ENCODE data around the gene HECTD4.

HECTD4 gene

GRCh38 chr12:112317481-112317880, 64.8 kb downstream of the HECTD4 start:
- DNase-seq: no peak

GRCh38 chr12:112314981-112315380, 67.2 kb downstream of the HECTD4 start:
- no peak for DNase-seq

DNA sequence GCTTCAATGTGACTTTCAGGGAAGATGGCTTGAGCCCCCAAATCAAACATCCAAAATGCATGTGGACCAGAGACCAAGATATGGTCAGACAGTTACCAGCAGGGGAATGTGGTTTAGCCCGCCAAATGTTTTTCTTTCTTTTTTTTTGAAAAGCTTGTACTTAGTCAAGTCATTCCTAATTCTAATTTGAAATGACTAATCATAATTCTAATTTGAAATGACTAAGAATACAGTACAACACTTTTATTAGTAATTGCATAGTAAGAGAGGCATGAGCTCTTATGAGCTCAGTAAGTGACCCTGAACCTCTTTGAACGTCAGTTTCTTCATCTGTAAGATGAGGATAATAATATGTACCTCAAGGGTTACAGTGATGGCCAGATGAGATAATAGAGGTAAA, 72.4 kb downstream of the HECTD4 start:
- DNase-seq: no peak

GRCh38 chr12:112308652-112309051, 73.6 kb downstream of the HECTD4 start:
- DNase-seq: no peak

- no peak for DNase-seq
These were observed 74.1 kb downstream of the HECTD4 start for GRCh38 chr12:112308161-112308560.

- no peak for DNase-seq
These were observed 74.8 kb downstream of the HECTD4 start for GRCh38 chr12:112307317-112308011.

DNA sequence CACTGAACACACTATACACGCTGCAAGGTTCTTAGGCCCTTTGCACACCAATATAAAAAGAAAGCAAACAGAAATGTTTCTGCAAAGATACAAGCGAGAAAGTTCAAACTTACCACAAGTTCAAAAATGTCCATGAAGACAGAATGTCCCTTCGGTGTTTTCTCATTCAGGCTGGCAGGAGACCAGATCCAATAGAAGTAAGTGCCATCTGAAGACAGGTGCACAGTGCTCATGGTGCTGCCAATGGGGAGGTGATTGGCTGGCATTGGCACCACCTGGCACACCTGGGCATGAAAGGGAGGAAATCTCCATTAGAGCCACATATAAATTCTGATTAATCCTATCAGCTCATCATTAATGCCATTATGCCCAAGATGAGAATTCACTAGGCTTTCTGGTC, 76.3 kb downstream of the HECTD4 start:
- no peak for DNase-seq

- DNase-seq: no peak
These were observed 77.8 kb downstream of the HECTD4 start for GRCh38 chr12:112304436-112304835.

- no peak for DNase-seq
These were observed 78.4 kb downstream of the HECTD4 start for GRCh38 chr12:112303799-112304198.

DNA sequence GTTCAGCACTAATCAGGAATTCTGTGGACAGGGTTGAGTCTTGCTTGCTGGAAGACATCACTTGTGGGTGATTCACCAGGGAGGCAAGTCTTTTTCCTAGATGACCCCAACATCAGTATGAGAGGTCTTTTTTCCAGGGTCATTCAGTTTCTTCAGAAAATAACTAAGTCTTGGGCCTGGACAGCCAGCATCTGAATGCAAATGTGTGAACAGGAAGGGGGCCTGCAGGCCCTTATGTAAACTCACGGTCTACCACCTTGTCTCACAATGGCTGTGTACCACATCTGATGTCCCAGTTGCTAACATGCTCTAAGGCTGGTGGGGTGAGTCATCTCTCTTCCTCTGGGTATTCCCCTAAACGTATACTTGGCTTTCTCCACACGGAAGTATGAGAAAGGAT, 79.2 kb downstream of the HECTD4 start:
- no peak for DNase-seq

GRCh38 chr12:112299704-112300103, 82.5 kb downstream of the HECTD4 start:
- DNase-seq: no peak

DNA sequence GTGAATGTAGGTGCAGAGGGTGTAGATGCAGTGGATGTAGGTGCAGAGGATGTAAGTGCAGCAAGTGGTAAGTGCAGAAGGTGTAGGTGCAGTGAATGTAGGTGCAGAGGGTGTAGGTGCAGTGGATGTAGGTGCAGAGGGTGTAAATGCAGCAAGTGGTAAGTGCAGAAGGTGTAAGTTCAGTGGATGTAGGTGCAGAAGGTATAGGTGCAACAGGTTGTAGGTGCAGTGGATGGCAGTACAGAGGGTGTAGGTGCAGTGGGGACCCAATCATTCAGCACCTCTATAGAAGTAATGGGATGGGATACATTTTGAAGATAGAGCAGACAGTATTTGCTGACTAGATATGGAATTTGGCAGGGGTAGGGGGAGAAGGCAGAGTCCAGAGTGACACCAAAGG, 85.0 kb downstream of the HECTD4 start:
- DNase-seq: no peak

DNA sequence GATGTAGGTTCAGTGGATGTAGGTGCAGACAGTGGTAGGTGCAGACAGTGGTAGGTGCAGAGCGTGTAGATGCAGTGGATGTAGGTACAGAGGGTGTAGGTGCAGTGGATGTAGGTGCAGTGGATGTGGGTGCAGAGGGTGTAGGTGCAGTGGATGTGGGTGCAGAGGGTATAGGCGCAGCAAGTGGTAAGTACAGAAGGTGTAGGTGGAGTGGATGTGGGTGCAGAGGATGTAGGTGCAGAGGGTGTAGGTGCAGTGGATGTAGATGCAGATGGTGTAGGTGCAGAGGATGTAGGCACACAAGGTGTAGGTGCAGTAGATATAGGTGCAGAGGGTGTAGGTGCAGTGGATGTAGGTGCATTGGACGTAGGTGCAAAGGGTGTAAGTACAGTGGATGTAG, 86.0 kb downstream of the HECTD4 start:
- DNase-seq: no peak

DNA sequence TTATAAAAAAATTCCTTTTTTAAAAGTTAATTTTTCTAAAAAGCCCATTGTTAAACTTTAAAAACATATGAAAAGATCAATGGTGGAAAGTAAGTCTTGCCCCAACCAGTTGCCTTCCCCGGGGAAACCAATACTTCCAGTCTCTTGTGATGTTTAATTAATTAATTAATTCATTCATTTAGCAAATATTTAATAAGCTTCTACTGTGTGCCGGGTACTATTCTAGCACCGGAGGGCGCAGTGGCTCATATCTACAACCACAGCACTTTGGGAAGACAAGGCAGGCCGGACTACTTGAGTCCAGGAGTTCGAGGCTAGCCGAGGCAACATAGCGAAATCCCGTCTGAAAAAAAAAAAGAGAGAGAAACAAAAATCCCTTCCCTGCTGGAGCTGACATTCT, 87.4 kb downstream of the HECTD4 start:
- peak; percentile 72 for DNase-seq

DNA sequence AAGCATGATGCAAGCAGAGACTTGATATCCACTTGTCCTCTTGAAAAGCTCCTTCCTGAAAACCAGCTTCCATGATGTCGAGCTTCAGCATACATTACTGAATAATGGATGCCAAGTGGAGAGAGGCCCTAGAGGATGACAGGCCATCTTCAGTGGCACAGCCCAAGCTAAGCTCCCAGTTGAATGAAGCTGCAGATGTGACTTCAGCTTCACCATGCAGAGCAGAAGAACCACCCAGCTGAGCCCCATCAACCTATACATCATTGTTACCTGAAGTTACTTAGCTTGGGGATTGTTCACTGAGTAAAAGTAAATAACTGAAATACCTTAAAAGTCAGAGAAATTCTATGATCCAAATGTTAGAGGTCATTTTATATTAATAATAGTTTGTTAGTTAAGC, 93.6 kb downstream of the HECTD4 start:
- no peak for DNase-seq

DNA sequence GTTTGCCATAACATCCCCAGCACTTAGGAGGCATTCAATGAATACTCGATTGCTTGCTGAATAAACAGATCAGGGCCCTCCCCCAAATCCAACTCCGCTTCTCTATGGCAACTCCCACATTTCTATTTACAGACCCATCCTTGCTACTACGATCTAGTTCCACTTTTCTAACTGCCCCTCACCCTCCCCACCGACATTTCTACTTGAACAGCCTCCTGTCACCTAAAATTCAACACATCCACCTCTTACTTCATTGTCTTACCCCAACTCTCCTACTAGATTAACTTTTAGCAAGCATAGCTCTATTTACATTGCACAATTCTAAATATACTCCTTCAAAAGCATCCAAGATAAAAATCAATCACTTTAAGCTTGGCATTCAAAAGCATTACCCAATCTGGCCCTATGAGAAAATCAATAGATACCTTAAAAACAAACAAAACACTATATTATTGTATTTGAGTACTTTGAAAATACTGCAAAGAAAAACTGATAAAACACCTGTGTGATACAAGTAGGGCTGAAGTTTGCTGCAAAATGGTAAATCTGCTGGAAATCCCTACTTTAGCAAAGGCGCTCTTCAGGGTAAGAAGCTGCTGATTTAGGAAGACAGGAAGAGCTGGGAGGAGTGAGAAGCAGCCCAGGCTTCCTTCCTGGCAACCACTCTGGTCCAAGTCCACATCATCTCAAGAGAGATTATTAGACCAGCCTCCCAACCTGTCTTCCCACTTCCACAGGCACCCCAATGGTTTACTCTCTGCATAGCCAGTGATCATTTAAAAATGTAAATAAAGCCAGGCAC, 96.4 kb downstream of the HECTD4 start:
- DNase-seq: no peak

- DNase-seq: no peak
These were observed 98.7 kb downstream of the HECTD4 start for GRCh38 chr12:112283546-112283945.

DNA sequence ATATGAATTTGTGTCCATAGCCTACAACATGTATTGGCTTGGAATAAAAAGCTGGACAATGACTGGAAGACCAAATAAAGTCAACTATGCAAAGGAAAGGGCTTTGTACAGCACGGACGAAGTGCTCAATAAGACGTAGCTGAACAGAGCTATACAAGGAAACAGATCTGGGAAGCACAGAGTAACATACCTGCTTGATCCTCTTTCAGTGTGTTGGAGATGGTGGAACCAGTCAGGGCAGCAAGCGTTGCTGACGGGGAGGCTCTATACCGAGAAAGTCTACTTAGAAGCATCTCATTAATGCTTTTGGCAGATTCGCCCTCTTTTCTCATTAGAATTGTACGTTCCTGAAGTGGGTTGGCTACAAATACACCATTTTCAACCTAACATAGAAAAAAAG, 99.3 kb downstream of the HECTD4 start:
- no peak for DNase-seq

- no peak for DNase-seq
These were observed 106.4 kb downstream of the HECTD4 start for GRCh38 chr12:112275836-112276235.

- DNase-seq: no peak
These were observed 107.0 kb downstream of the HECTD4 start for GRCh38 chr12:112275207-112275606.

- DNase-seq: no peak
These were observed 111.6 kb downstream of the HECTD4 start for GRCh38 chr12:112270673-112271072.

GRCh38 chr12:112266473-112266872, 115.8 kb downstream of the HECTD4 start:
- DNase-seq: no peak

GRCh38 chr12:112261559-112261958, 120.7 kb downstream of the HECTD4 start:
- no peak for DNase-seq

DNA sequence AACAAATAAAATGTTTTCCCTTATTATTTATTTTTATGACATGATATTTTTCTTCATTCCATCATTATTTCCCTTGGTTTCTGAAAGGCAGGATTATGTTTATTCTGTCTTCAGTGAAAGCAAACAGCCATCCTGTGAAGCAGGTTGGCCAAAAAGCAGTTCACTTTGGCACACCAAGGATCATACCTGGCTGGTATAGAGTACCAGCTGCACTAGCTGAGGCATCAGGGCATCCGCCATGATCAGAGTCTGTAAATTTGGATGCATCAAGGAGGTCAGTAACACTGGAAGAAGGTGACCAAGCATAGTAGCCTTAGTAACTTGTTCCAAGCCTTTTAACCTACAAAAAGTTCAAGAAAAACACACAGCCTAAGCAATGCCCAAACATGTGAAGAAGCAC, 123.3 kb downstream of the HECTD4 start:
- DNase-seq: no peak

GRCh38 chr12:112256780-112257179, 125.5 kb downstream of the HECTD4 start:
- DNase-seq: no peak

Data from hematopoietic multipotent progenitor cell treated with erythropoietin and hydrocortisone succinate and interleukin-3 and kit ligand, for 8 days (in vitro differentiated cells).